Neuronal stem cell (in vitro differentiated cells): Measurements from ENCODE around the gene TYW1.
"Not testable (repeated sequence)": the region's sequence is repeated elsewhere in the genome, so short reads cannot be mapped to it uniquely, and the experiment has no call there.

Source experiments
- DNase-seq: peaks from one replicate; pipeline ENCODE4 v3.0.0-alpha.2; 2013; ENCODE audit warnings: low spot score
- H2AFZ ChIP-seq: one replicate; pipeline ENCODE4 v1.6.1; 2013; ENCODE audit warnings: mild to moderate bottlenecking, low read length, inconsistent platforms
- H2AK5ac ChIP-seq: 2 replicates; pipeline ENCODE4 v1.6.1; 2013; ENCODE audit warnings: low read depth, mild to moderate bottlenecking, inconsistent platforms, low read length, moderate library complexity, mixed read lengths
- H2BK120ac ChIP-seq: 2 replicates; pipeline ENCODE4 v1.6.1; 2013; ENCODE audit warnings: low read depth, mild to moderate bottlenecking, inconsistent platforms, low read length, moderate library complexity, mixed read lengths
- H2BK12ac ChIP-seq: one replicate; pipeline ENCODE4 v1.6.1; 2013; ENCODE audit warnings: low read length, inconsistent platforms
- H2BK15ac ChIP-seq: 2 replicates; pipeline ENCODE4 v1.6.1; 2013; ENCODE audit warnings: mild to moderate bottlenecking, low read length, inconsistent platforms, mixed read lengths
- H2BK5ac ChIP-seq: one replicate; pipeline ENCODE4 v1.6.1; 2013; ENCODE audit warnings: inconsistent platforms, mild to moderate bottlenecking, low read length, moderate library complexity
- H3K14ac ChIP-seq: one replicate; pipeline ENCODE4 v1.6.1; 2013; ENCODE audit warnings: low read length, inconsistent platforms
- H3K18ac ChIP-seq: 2 replicates; pipeline ENCODE4 v1.6.1; 2013; ENCODE audit warnings: low read length, inconsistent platforms
- H3K23ac ChIP-seq: 2 replicates; pipeline ENCODE4 v1.6.1; 2013; ENCODE audit warnings: low read depth, mild to moderate bottlenecking, mixed read lengths, low read length, inconsistent platforms; ENCODE audit not compliant: poor library complexity
- H3K27ac ChIP-seq: replicated peaks from 3 replicates; pipeline ENCODE4 v1.5.1; 2013; ENCODE audit warnings: low read length, inconsistent platforms
- H3K27me3 ChIP-seq, 3 experiments: 2 replicates each; pipeline ENCODE4 v1.6.1; 2013; ENCODE audit warnings: low read length in 3 of 3, mild to moderate bottlenecking in 2 of 3, inconsistent platforms in 1 of 3, low read depth in 1 of 3, mixed read lengths in 1 of 3, moderate library complexity in 1 of 3; ENCODE audit not compliant: control insufficient read depth in 3 of 3, insufficient read depth in 3 of 3
- H3K36me3 ChIP-seq, 2 donors: replicated peaks in 1 of 2; 2 replicates each; pipeline ENCODE4 v1.6.1; 2013; ENCODE audit warnings: low read length in 2 of 2; ENCODE audit not compliant: control insufficient read depth in 2 of 2, insufficient read depth in 2 of 2
- H3K4ac ChIP-seq: 2 replicates; pipeline ENCODE4 v1.6.1; 2013; ENCODE audit warnings: inconsistent platforms, mild to moderate bottlenecking, low read length, moderate library complexity
- H3K4me1 ChIP-seq, 2 donors: 1 replicate in 1 of 2; 2 replicates in 1 of 2; pipeline ENCODE4 v1.6.1; 2013; ENCODE audit warnings: low read length in 2 of 2, low read depth in 1 of 2; ENCODE audit not compliant: control insufficient read depth in 2 of 2, insufficient read depth in 1 of 2
- H3K4me2 ChIP-seq: one replicate; pipeline ENCODE4 v1.6.1; 2013; ENCODE audit warnings: mild to moderate bottlenecking, low read length, inconsistent platforms; ENCODE audit not compliant: insufficient read depth, poor library complexity, severe bottlenecking
- H3K4me3 ChIP-seq, 2 donors: 2 replicates each; pipeline ENCODE4 v1.5.1; 2013; ENCODE audit warnings: low read length in 2 of 2, mild to moderate bottlenecking in 2 of 2, inconsistent platforms in 1 of 2, moderate library complexity in 1 of 2
- H3K79me1 ChIP-seq: one replicate; pipeline ENCODE4 v1.6.1; 2013; ENCODE audit warnings: low read depth, mild to moderate bottlenecking, inconsistent platforms, low read length, moderate library complexity
- H3K9ac ChIP-seq: one replicate; pipeline ENCODE4 v1.6.1; 2013; ENCODE audit warnings: mild to moderate bottlenecking, low read depth, low read length, inconsistent platforms; ENCODE audit not compliant: poor library complexity
- H3K9me3 ChIP-seq, 2 donors: replicated peaks in 1 of 2; 2 replicates each; pipeline versions ENCODE3 to v1.6.1; 2013; ENCODE audit warnings: low read length in 2 of 2, mild to moderate bottlenecking in 2 of 2, inconsistent platforms in 1 of 2, low read depth in 1 of 2, mixed read lengths in 1 of 2, moderate library complexity in 1 of 2; ENCODE audit not compliant: control insufficient read depth in 2 of 2, insufficient read depth in 1 of 2
- H4K8ac ChIP-seq: one replicate; pipeline ENCODE4 v1.6.1; 2013; ENCODE audit warnings: low read depth, mild to moderate bottlenecking, inconsistent platforms, low read length, moderate library complexity
- H4K91ac ChIP-seq: one replicate; pipeline ENCODE4 v1.6.1; 2013; ENCODE audit warnings: low read length, low read depth, mild to moderate bottlenecking, inconsistent platforms; ENCODE audit not compliant: poor library complexity
- WGBS, 2 donors: extraction: QIAGEN DNeasy Blood & Tissue Kit; methylation state at CpG; one replicate each; pipeline ENCODE4 v1.1.7; 2013; ENCODE audit warnings: missing lambda C conversion rate in 2 of 2, mixed read lengths in 1 of 2; ENCODE audit not compliant: insufficient read length in 2 of 2, insufficient replicate concordance in 1 of 2; ENCODE audit errors: extremely low coverage in 2 of 2; 5-methylcytosine and 5-hydroxymethylcytosine counted together

TYW1 gene

GRCh38 chr7:67223551-67223950, 226.9 kb downstream of the TYW1 start:
- not testable (repeated sequence) for H3K9ac ChIP-seq, H3K79me1 ChIP-seq, H3K23ac ChIP-seq, DNase-seq, H3K9me3 ChIP-seq, H2AK5ac ChIP-seq, H3K14ac ChIP-seq, H2BK12ac ChIP-seq, H2BK5ac ChIP-seq, H2BK15ac ChIP-seq, H4K8ac ChIP-seq, H2AFZ ChIP-seq, H2BK120ac ChIP-seq, H3K4me3 ChIP-seq, H3K36me3 ChIP-seq, H3K18ac ChIP-seq, H3K4me2 ChIP-seq, H3K4ac ChIP-seq, H3K27ac ChIP-seq, H3K27me3 ChIP-seq, H3K4me1 ChIP-seq, H4K91ac ChIP-seq
- no CpG with 5 or more reads among the region's 2 CpGs for WGBS, 2 donors

- H3K23ac ChIP-seq, H3K9ac ChIP-seq, DNase-seq, H2AFZ ChIP-seq, H4K91ac ChIP-seq, H2BK15ac ChIP-seq, H3K4ac ChIP-seq, H2BK12ac ChIP-seq, H3K4me1 ChIP-seq, H3K18ac ChIP-seq, H2AK5ac ChIP-seq, H4K8ac ChIP-seq, H3K27me3 ChIP-seq, H3K14ac ChIP-seq, H3K4me3 ChIP-seq, H2BK120ac ChIP-seq, H3K36me3 ChIP-seq, H2BK5ac ChIP-seq, H3K27ac ChIP-seq, H3K79me1 ChIP-seq, H3K4me2 ChIP-seq, H3K9me3 ChIP-seq: not testable (repeated sequence)
- no CpG with 5 or more reads among the region's 5 CpGs for WGBS, 2 donors
Observed at GRCh38 chr7:67226340-67226907, 229.8 kb downstream of the TYW1 start.

DNA sequence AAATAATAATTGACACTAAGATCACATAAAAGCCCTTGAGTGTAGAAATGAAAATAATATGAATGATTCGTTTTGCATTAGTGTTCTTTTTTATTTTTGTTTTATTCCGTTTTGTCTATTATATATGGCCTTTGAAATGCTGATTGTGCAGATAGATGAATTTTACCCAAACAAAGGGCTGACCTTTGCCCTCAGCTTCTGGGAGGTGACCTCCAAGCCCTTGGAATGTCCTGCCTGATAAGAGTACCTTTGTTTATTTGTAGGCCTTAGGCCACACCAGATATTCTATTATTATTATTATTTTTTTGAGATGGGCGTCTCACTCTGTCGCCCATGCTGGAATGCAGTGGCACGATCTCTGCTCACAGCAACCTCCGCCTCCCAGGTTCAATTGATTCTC, 230.3 kb downstream of the TYW1 start:
- no CpG with 5 or more reads among the region's 6 CpGs for WGBS, 2 donors
- H3K14ac ChIP-seq, H3K18ac ChIP-seq, H4K91ac ChIP-seq, H3K23ac ChIP-seq, H3K9ac ChIP-seq, H3K9me3 ChIP-seq, H3K4me3 ChIP-seq, H3K4me2 ChIP-seq, H2BK5ac ChIP-seq, H2BK12ac ChIP-seq, DNase-seq, H3K36me3 ChIP-seq, H2AK5ac ChIP-seq, H2BK120ac ChIP-seq, H3K4me1 ChIP-seq, H3K4ac ChIP-seq, H4K8ac ChIP-seq, H2BK15ac ChIP-seq, H3K27ac ChIP-seq, H3K79me1 ChIP-seq, H3K27me3 ChIP-seq, H2AFZ ChIP-seq: not testable (repeated sequence)

- not testable (repeated sequence) for H4K91ac ChIP-seq, H3K14ac ChIP-seq, H3K9me3 ChIP-seq, H3K79me1 ChIP-seq, H4K8ac ChIP-seq, H3K18ac ChIP-seq, H2BK120ac ChIP-seq, H2BK15ac ChIP-seq, H2BK5ac ChIP-seq, H3K4me1 ChIP-seq, H3K27me3 ChIP-seq, H3K9ac ChIP-seq, H3K4me3 ChIP-seq, H3K23ac ChIP-seq, H2AFZ ChIP-seq, H2BK12ac ChIP-seq, H3K4ac ChIP-seq, H2AK5ac ChIP-seq, H3K27ac ChIP-seq, H3K36me3 ChIP-seq, H3K4me2 ChIP-seq, DNase-seq
- WGBS, 2 donors, result no CpG with 5 or more reads among the region's 9 CpGs
Observed at GRCh38 chr7:67229018-67229417, 232.4 kb downstream of the TYW1 start.
